ENCODE data around the gene AGPS.
"Not testable (repeated sequence)": the region's sequence is repeated elsewhere in the genome, so short reads cannot be mapped to it uniquely, and the experiment has no call there.

Gene AGPS

GRCh38 chr2:177474301-177474700, 81.7 kb downstream of the AGPS start:
- DNase-seq (ENCODE audit: low read depth) = no peak

- no peak for DNase-seq (ENCODE audit: low read depth)
Observed at GRCh38 chr2:177474998-177475397, 82.4 kb downstream of the AGPS start.

DNA sequence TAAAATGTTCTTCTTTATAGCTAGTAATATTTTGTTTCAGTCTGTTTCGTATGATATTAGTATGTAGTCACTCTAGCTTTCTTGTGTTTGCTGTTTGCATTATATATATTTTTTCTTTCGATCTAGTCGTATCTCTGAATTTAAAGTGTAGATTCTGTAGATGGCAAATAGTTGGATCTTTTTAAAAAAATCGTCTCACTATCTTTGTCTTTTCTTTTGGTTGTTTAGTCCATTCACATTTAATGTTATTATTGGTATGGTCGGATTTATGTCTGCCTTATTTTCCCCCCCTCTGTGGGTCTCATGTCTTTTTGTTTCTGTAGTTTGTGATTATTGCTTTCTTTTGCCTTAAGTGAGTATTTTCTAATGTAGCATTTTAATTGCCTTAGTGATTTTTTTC, 84.3 kb downstream of the AGPS start:
- DNase-seq (ENCODE audit: low read depth) = no peak

- DNase-seq (ENCODE audit: low read depth) = no peak
Observed at GRCh38 chr2:177478029-177478428, 85.5 kb downstream of the AGPS start.

DNA sequence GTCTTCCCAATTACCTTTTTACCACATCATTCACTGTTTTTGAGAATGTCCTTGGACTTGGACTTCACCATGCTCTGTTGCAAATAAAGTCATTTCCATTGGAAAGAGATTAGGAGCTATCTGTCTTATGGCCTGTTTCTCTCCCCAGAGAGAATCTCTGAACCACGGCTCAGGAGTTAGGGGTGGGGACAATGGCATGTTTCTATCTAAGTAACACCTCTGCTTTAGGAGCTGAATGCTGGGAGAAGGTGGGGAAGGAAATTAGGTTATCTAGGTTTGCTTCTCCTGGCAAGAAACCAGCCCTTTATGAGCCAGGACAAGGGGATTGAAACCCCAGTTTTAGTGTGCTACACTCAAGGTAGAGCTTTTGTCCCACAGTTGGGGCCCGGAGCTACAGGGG, 86.3 kb downstream of the AGPS start:
- DNase-seq (ENCODE audit: low read depth) = no peak

DNA sequence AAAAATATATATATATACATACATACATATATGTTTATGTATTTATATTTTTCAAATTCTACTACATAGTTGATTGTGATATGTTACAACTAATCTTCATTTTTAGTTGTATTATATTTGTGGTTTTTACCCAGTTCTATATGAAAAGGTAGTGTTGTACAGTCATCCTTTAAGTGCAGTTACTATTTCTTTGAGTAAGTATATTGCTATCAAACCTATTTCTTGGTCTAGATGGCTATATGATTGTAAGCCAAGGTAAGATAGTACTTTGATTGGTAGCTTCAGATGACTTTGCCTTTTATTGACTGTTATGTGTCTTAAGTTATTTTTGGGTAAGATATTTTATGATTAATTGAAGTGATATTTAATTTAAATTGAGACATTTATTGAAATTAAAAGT, 89.6 kb downstream of the AGPS start:
- DNase-seq (ENCODE audit: low read depth) = no peak

DNA sequence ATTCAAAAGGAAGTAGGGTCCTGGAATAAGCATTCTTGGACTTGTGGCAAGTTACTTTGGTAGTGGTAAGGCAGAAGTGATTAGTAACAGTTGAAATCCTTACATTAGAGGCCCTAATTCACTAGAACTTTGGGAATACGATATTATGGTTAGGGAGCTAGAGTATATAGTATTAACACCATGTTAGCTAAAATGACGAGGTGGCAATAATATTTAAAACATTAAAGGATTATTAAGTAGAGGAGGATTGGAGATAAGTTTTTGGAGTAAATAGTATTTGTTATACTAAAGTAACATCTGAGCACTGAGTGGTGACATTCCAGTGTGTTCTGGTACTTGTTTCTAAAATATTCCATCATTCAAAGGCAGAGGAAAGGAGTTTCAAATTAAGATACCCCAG, 91.0 kb downstream of the AGPS start:
- DNase-seq (ENCODE audit: low read depth) = no peak

DNA sequence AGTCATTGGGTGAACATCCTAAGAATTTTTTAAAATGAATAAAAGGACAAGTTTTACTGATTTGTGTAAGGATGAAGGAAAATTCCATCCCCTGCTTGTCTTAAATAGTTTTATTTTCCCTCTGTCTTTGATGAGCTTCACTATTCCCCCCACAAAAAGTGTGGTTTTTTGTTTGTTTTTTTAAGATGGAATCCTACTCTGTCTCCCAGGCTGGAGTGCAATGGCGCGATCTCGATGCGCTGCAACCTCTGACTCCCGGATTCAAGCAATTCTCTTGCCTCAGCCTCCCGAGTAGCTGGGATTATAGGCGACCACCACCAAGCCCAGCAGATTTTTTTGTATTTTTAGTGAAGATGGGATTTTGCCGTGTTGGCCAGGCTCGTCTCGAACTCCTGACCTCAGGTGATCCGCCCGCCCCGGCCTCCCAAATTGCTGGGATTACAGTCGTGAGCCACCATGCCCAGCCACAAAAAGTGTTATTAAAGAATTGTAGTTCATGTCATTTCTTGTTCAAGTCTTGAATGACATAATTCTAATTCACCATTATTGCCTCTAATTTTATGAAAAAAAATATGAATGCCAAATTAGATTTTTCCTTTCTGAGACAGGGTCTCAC, 91.7 kb downstream of the AGPS start:
- no peak for DNase-seq (ENCODE audit: low read depth)

DNA sequence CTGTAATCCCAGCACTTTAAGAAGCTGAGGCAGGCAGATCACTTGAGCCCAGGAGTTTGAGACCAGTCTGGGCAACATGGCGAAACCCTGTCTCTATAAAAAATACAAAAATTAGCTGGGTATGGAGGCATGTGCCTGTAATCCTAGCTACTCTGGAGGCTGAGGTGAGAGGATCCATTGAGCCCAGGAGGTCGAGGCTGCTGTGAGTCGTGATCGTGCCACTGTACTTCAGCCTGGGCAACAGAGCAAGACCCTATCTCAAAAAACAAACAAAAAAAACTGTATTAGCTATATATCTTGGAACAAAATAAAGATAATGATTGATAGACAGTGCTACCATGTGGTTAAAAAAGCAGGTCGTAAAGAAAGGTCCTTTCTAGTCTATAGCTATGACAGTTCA, 93.1 kb downstream of the AGPS start:
- not testable (repeated sequence) for DNase-seq (ENCODE audit: low read depth)

DNA sequence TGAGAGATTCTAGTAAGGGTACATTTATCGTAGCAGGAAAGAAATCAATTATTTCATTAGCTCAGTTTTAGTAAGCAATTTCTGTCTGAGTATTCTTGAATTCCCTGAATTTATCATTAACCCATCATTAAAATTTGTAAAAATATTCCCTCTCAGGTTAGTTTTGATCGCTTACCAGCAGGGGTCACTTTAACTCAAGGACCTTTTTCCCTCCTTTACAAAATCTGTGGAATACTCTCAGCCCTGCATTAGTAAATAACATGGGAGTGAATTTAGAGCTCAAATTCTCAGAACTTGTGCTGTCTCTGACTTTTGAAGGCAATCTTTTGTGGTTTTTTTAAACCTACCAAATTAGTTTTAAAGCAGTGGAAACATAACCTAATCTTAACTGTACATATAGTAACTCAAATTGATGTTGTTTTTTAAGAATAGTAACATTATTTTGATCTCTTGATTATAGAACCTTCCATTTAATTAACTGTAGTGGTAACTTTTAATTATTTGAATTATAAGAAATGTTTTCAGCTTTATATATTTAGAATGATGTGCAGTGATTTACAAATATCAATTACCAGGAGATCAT, 97.2 kb downstream of the AGPS start:
- no peak for DNase-seq (ENCODE audit: low read depth)

- DNase-seq (ENCODE audit: low read depth) = no peak
Observed at GRCh38 chr2:177495945-177496344, 103.4 kb downstream of the AGPS start.

DNA sequence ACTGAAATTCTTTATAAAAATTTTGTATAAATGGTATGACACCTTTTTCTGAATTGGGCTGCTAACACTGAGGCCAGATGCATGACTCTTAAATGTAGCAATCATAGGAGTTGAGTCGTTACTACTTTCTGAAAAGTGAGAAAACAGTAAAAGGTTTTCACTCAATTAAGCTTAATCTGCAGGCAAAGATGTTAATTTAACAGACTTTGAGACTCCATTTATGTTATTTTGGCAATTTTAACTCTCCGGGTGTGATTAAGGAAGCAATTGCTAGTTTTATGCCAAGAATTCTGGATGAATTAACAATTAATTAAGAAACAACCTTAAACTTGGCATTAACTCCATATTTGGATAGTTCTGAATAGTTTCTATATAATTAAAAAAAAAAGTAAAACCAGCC, 104.3 kb downstream of the AGPS start:
- no peak for DNase-seq (ENCODE audit: low read depth)

GRCh38 chr2:177501186-177501585, 108.6 kb downstream of the AGPS start:
- no peak for DNase-seq (ENCODE audit: low read depth)

- no peak for DNase-seq (ENCODE audit: low read depth)
Observed at GRCh38 chr2:177506505-177506904, 113.9 kb downstream of the AGPS start.

- DNase-seq (ENCODE audit: low read depth) = no peak
Observed at GRCh38 chr2:177506998-177507397, 114.4 kb downstream of the AGPS start.

DNA sequence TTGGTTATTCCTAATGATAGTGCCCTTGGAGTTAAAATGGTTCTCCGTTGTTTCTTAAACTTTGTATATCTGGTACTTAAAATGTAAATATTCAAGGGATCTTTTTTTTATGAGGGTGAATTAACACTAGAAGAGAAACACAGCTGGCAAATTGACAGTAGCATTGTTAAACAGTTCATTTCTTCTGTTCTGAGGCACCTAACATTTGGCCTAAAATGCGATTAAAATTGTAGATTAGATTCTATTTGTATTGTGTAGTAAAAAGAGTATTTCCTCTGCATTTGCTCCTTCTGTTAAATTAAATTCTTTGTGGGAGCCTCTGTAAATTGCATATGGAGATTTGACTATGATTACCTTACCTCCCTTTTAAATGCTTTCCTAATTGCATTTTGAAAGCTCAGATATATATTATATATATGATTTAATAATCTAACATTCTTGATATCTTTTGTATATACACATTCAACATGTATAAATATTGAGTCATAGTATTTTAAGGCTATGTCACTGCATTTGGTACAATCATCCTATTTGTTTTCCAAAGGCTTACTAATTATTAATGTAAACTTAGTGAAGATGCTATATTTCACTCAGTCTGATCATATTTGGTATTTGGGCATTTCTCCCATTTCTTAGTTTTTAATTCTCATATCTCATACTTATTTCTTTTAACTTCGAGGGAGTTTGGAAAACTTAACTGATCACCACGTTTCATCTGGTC, 124.4 kb downstream of the AGPS start:
- no peak for DNase-seq (ENCODE audit: low read depth)

- DNase-seq (ENCODE audit: low read depth) = no peak
Observed at GRCh38 chr2:177518754-177519153, 126.2 kb downstream of the AGPS start.

DNA sequence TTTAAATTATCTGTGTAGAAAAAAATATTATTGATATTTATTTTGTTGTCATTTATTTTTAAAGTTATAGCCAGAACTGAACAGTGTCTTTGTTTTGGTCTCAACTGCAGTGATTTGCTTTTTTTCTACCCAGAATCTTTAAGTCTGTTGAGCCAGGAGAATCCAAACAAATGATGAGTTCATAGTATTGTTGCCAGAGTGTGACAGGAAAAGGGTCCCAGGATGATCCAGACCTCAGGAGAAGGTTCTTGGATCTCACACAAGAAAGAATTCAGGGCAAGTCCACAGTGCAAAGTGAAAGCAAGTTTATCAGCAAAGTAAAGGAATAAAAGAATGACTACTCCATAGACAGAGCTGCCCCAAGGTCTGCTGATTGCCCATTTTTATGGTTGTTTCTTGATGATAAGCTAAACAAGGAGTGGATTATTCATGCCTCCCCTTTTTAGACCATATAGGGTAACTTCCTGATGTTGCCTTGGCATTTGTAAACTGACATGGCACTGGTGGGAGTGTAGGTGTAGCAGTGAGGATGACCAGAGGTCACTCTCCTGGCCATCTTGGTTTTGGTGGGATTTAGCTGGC, 127.1 kb downstream of the AGPS start:
- DNase-seq (ENCODE audit: low read depth) = no peak

GRCh38 chr2:177520324-177520723, 127.8 kb downstream of the AGPS start:
- DNase-seq (ENCODE audit: low read depth) = no peak

DNA sequence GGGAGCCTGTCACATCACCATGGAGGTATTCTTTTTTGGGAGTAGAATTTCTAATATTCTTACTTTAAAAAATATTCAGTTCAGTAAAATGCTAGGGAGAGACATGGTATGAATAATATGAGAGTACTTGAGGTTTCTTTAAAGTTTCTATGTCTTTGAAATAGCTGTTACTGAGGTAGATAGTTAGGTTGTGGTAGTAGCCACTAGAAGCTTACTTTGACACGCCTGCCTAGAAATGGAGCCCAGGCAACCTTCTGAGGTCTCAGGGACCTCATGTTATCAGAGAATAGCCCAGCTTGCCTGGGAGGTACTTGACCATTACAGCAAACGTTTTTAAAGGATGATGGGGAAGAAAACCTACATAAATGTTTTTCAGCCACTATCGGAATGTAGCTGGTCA, 131.2 kb downstream of the AGPS start:
- DNase-seq (ENCODE audit: low read depth) = no peak

DNA sequence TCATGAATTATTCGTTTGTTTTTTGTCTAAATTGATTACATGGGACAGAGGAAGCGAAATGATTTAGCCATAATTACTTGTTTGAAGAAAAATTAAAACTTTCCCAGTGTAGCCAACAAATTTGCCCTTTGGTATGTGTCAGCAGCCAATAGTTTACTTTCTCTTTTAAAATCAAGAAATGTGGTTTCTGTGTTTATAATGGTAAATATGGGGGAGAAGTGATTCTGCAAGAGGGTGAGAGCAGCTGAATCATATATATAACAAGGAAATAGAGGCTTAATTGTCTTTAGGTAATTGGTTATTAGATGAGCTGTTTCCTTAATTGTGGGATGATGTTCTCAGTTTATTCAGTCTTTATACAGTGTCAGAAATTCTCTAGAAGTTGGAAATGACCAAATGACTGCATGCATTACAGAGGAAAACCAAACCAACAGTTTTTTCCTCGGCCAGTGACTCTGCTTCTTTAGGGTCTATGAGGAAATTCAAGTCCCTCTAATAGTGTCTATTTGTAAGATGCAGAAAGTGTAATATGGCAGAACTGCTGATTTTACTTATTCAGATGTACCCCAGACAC, 132.9 kb downstream of the AGPS start:
- DNase-seq (ENCODE audit: low read depth) = no peak

GRCh38 chr2:177528351-177528933, 135.9 kb downstream of the AGPS start:
- DNase-seq (ENCODE audit: low read depth) = no peak

DNA sequence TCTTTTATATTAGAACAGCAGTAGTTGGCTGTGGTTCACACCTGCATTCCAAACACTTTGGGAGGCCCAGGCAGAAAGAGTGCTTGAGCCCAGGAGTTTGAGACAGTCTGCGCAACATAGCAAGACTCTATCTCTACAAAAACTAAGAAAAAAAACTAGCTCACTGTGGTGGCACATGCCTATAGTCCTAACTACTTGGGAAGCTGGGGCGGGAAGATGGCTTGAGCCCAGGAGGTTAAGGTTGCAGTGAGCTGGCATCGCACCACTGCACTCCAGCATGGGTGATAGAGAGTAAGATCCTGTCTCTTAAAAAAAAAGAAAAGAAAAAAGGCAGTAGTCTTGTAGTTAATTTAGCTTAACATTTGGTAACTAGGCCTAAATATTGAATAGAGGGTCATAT, 136.6 kb downstream of the AGPS start:
- DNase-seq (ENCODE audit: low read depth) = no peak
